ENCODE measurements around the gene FMNL1. TPM values are rescaled to one million over a fixed set of nuclear protein-coding genes. Genes with fewer than 3 reads are reported as not detected.
A peak's percentile ranks its signal among the peaks of the same experiment; 100 is the strongest.

Gene FMNL1
- total RNA-seq, 1 donor from 2014 or later: 8.7 TPM

DNA sequence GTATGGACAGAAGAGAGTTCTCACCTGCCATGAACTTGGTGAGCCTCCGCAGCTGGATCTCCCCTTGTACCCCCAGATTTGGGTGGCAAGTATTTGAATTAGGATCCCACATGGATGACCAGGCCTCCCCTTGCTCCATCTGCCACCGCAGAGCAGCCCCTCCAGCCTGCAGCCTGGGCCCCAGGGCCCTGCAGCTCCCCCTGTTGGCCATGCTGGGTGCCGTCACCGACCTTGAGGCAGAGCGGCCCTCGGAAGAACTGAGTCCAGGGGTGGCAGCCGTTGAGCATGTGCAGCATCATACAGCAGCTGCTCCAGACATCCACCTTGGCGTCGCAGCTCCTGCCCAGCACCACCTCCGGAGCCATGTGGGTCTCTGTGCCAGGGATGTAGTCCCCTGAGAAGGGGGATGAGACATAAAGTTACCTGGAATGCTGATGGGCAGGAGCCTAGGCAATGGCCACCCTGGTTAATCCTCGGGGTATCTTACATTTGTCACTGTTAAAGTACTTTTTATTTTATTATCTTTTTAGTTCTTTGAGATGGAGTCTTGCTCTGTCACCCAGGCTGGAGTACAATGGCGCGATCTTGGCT is 49.2 kb downstream of the FMNL1 start:
- TF ChIP-seq, protein P1, sequence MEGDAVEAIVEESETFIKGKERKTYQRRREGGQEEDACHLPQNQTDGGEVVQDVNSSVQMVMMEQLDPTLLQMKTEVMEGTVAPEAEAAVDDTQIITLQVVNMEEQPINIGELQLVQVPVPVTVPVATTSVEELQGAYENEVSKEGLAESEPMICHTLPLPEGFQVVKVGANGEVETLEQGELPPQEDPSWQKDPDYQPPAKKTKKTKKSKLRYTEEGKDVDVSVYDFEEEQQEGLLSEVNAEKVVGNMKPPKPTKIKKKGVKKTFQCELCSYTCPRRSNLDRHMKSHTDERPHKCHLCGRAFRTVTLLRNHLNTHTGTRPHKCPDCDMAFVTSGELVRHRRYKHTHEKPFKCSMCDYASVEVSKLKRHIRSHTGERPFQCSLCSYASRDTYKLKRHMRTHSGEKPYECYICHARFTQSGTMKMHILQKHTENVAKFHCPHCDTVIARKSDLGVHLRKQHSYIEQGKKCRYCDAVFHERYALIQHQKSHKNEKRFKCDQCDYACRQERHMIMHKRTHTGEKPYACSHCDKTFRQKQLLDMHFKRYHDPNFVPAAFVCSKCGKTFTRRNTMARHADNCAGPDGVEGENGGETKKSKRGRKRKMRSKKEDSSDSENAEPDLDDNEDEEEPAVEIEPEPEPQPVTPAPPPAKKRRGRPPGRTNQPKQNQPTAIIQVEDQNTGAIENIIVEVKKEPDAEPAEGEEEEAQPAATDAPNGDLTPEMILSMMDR (IDR thresholded peaks at IDR 0.05; ENCODE audit: borderline replicate concordance): peak; percentile 58
- no peaks in the 10 kb centered on the region for H3K9me3 ChIP-seq (replicated peaks)
- peaks cover 88% of the 10 kb centered on the region for H3K36me3 ChIP-seq
- intact Hi-C loops (cut with micrococcal nuclease): no loop called here
- DNase-seq: no peak
- no peak overlapping the region for H3K27ac ChIP-seq (replicated peaks)
- no peaks in the 10 kb centered on the region for H3K27me3 ChIP-seq (ENCODE audit: low read depth)
- peaks cover 15% of the 10 kb centered on the region for H3K4me1 ChIP-seq
- no peak overlapping the region for H3K4me3 ChIP-seq

GRCh38 chr17:45271603-45272002 is 49.9 kb downstream of the FMNL1 start:
- intact Hi-C loops (cut with micrococcal nuclease): no loop called here
- Histone ChIP-seq H3K9me3 (replicated peaks) (no peaks in the 10 kb centered on the region), H3K27ac (replicated peaks) (no peak overlapping the region), H3K27me3 (ENCODE audit: low read depth) (no peaks in the 10 kb centered on the region), H3K4me1 (peaks cover 16% of the 10 kb centered on the region), H3K4me3 (no peak overlapping the region), H3K36me3 (peaks cover 81% of the 10 kb centered on the region)
- no peak for DNase-seq
- TF ChIP-seq, protein P1 (IDR thresholded peaks at IDR 0.05; ENCODE audit: borderline replicate concordance): no peak

GRCh38 chr17:45273551-45273957 is 51.9 kb downstream of the FMNL1 start:
- H3K4me3 ChIP-seq: no peak overlapping the region
- peak overlapping the region; percentile 17 for H3K27ac ChIP-seq (replicated peaks)
- H3K36me3 ChIP-seq: peaks cover 62% of the 10 kb centered on the region
- H3K9me3 ChIP-seq (replicated peaks): no peaks in the 10 kb centered on the region
- peaks cover 36% of the 10 kb centered on the region for H3K4me1 ChIP-seq
- H3K27me3 ChIP-seq (ENCODE audit: low read depth): no peaks in the 10 kb centered on the region
- DNase-seq: no peak
- TF ChIP-seq, protein P1 (IDR thresholded peaks at IDR 0.05; ENCODE audit: borderline replicate concordance): no peak
- intact Hi-C loops (cut with micrococcal nuclease): no loop called here

DNA sequence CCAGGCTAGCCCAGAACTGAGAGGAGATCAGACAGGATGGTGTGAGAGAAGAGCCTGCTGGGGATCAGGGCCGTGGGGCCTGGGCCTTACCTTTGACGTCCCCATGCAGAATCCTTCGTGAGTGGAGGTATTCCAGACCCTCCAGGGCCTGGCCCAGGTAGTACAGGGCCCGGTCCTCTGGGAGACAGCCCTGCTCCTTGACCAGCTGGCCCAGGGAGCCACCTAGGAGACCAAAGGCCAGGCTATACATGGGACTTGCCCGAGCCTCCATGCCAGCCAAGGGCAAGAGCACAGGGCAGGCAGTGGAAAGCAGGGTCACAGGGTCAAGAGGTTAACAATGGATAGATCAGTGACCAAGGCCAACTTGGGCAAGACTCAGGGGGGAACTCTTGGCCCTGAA is 52.3 kb downstream of the FMNL1 start:
- no peaks in the 10 kb centered on the region for H3K27me3 ChIP-seq (ENCODE audit: low read depth)
- no peak for DNase-seq
- H3K4me3 ChIP-seq: no peak overlapping the region
- peaks cover 41% of the 10 kb centered on the region for H3K4me1 ChIP-seq
- peaks cover 57% of the 10 kb centered on the region for H3K36me3 ChIP-seq
- peak overlapping the region; percentile 17 for H3K27ac ChIP-seq (replicated peaks)
- TF ChIP-seq, protein P1 (IDR thresholded peaks at IDR 0.05; ENCODE audit: borderline replicate concordance): no peak
- H3K9me3 ChIP-seq (replicated peaks): no peaks in the 10 kb centered on the region
- intact Hi-C loops (cut with micrococcal nuclease): no loop called here

DNA sequence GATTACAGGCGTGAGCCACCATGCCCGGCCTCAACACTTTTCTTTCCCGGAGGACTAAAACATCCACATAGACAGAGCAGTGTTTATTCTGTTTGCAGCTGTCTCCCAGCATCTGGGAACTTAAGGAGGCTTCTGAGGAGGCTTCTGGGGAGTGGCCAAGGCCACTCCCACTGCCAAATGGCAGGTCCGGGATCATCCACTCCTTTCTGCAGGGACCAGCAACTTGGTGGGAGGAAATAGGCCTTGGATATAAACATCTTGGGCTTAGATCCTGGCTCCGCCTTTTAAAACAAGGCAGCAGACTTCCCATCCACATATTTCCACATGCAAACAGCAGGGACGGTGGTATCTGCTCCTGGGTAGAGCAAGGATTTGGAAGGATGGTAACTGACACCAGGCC is 54.3 kb downstream of the FMNL1 start:
- Histone ChIP-seq H3K9me3 (replicated peaks) (no peaks in the 10 kb centered on the region), H3K27ac (replicated peaks) (peak overlapping the region; percentile 97), H3K27me3 (ENCODE audit: low read depth) (no peaks in the 10 kb centered on the region), H3K36me3 (peaks cover 52% of the 10 kb centered on the region), H3K4me3 (no peak overlapping the region), H3K4me1 (peaks cover 57% of the 10 kb centered on the region)
- no peak for DNase-seq
- intact Hi-C loops (cut with micrococcal nuclease): loop anchor here (2.0 to 5.0 kb wide), 2 partner anchors 36 to 109 kb away; no protein-coding TSS in a partner anchor
- TF ChIP-seq, protein P1 (IDR thresholded peaks at IDR 0.05; ENCODE audit: borderline replicate concordance): no peak

All from left ventricle myocardium inferior (tissue), 1 donor.